Measurements from ENCODE around the gene NRAP.

Gene NRAP

GRCh38 chr10:113663908-113664307, at the start of gene NRAP:
Gene NRAP (minus strand): TSS chr10:113664041. CDS start chr10:113663882, 159 bp downstream.
- no peak for DNase-seq

GRCh38 chr10:113713640-113713982, 49.8 kb upstream of the NRAP start:
- DNase-seq = no peak

GRCh38 chr10:113712755-113713639, 49.2 kb upstream of the NRAP start:
- no peak for DNase-seq

GRCh38 chr10:113712024-113712423, 48.2 kb upstream of the NRAP start:
- no peak for DNase-seq

GRCh38 chr10:113711142-113711541, 47.3 kb upstream of the NRAP start:
- DNase-seq = no peak

GRCh38 chr10:113709221-113709838, 45.5 kb upstream of the NRAP start:
- DNase-seq = no peak

- no peak for DNase-seq
Observed at GRCh38 chr10:113708640-113709039, 44.8 kb upstream of the NRAP start.

- DNase-seq = no peak
Observed at GRCh38 chr10:113706623-113707022, 42.8 kb upstream of the NRAP start.

- DNase-seq = no peak
Observed at GRCh38 chr10:113705344-113705652, 41.5 kb upstream of the NRAP start.

- DNase-seq = no peak
Observed at GRCh38 chr10:113704637-113705343, 40.9 kb upstream of the NRAP start.

- DNase-seq = no peak
Observed at GRCh38 chr10:113697595-113697994, 33.8 kb upstream of the NRAP start.

- no peak for DNase-seq
Observed at GRCh38 chr10:113695691-113696090, 31.9 kb upstream of the NRAP start.

GRCh38 chr10:113693348-113693747, 29.5 kb upstream of the NRAP start:
- no peak for DNase-seq

GRCh38 chr10:113692271-113692670, 28.4 kb upstream of the NRAP start:
- DNase-seq = no peak

GRCh38 chr10:113691381-113691780, 27.5 kb upstream of the NRAP start:
- no peak for DNase-seq

GRCh38 chr10:113690749-113691148, 26.9 kb upstream of the NRAP start:
- no peak for DNase-seq

GRCh38 chr10:113689574-113689973, 25.7 kb upstream of the NRAP start:
- DNase-seq = no peak

- no peak for DNase-seq
Observed at GRCh38 chr10:113689057-113689456, 25.2 kb upstream of the NRAP start.

- no peak for DNase-seq
Observed at GRCh38 chr10:113687037-113687436, 23.2 kb upstream of the NRAP start.

- DNase-seq = no peak
Observed at GRCh38 chr10:113686028-113686427, 22.2 kb upstream of the NRAP start.

- no peak for DNase-seq
Observed at GRCh38 chr10:113683300-113683699, 19.5 kb upstream of the NRAP start.

- no peak for DNase-seq
Observed at GRCh38 chr10:113681533-113682470, 18.0 kb upstream of the NRAP start.
